ENCODE data around the gene VNN1.
"Not testable (repeated sequence)": the region's sequence is repeated elsewhere in the genome, so short reads cannot be mapped to it uniquely, and the experiment has no call there.

Gene VNN1

DNA sequence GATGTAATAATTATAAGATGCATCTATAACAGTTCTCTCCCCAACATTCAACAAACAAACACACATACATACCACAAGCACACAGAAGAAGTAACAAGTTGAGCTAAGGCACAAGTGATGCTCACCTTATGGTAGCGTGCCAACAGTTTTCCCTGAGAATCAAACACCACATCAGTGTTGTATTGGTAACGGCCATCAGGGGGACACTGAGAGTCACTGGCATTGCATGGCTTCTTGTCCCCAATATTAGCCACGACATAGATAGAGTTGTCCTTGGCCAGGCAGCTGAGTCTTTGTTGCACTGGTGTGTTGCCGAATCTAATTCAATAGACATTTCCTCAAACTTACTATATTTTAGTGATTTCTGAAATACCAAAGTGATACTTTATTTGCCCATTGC lies 14.8 kb upstream of the VNN1 start:
- Histone ChIP-seq H3K4me3 (no peak overlapping the region), H3K27ac (no peak overlapping the region)

GRCh38 chr6:132726608-132726975 lies 12.7 kb upstream of the VNN1 start:
- Histone ChIP-seq H3K4me3 (no peak overlapping the region), H3K27ac (no peak overlapping the region)

DNA sequence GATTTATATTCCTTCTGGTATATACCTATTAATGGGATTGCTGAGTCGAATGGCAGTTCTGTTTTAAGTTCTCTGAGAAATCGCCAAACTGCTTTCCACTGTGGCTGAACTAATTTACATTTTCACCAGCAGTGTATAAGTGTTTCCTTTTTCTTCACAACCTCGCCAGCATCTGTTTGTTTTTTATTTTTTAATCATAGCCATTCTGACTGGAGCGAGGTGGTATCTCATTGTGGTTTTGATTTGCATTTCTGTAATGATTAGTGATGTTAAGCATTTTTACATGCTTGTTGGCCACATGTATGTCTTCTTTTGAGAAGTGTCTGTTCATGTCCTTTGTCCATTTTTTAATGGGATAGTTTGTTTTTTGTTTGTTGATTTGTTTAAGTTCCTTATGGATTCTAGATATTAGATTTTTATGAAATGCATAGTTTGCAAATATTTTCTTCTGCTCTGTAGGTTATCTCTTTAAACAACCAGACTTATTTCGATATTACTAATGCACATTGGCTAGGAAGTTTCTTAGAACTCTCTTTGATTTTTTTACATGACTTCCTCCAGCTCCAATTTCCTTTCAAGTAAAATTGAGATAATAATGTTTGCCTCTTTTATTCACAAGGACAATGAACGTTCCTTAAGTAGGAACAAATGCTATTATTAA lies 12.2 kb upstream of the VNN1 start:
- Histone ChIP-seq H3K27ac (no peak overlapping the region), H3K4me3 (no peak overlapping the region)

DNA sequence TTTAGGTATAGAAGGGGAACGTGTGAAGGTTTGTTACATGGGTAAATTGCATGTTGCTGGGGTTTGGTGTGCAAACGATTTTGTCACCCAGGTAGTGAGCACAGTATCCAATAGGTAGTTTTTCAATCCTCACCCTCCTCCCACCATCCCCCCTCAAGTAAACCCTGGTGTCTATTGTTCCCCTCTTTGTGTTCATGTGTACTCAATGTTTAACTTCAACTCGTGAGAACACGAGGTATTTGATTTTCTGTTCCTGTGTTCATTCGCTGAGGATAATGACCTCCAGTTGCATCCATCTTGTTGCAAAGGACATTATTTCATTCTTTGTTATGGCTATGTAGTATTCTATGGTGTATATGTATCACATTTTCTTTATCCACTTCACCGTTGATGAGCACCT lies 11.6 kb upstream of the VNN1 start:
- H3K4me3 ChIP-seq: no peak overlapping the region
- no peak overlapping the region for H3K27ac ChIP-seq

- H3K27ac ChIP-seq: no peak overlapping the region
- H3K4me3 ChIP-seq: no peak overlapping the region
These were observed 6.0 kb upstream of the VNN1 start for GRCh38 chr6:132719736-132720448.

- no peak overlapping the region for H3K4me3 ChIP-seq
- H3K27ac ChIP-seq: no peak overlapping the region
These were observed 2.2 kb upstream of the VNN1 start for GRCh38 chr6:132715881-132716637.

- H3K4me3 ChIP-seq: no peak overlapping the region
- no peak overlapping the region for H3K27ac ChIP-seq
These were observed 1.3 kb upstream of the VNN1 start for GRCh38 chr6:132715204-132715603.

- H3K4me3 ChIP-seq: no peak overlapping the region
- H3K27ac ChIP-seq: peak overlapping the region in 3 of 21 experiments; percentile 35 to 53 (median 41)
These were observed 305 bp upstream of the VNN1 start for GRCh38 chr6:132714160-132714559.

- H3K4me3 ChIP-seq: no peak overlapping the region
- no peak overlapping the region for H3K27ac ChIP-seq
These were observed 1.5 kb downstream of the VNN1 start for GRCh38 chr6:132712366-132712765.

DNA sequence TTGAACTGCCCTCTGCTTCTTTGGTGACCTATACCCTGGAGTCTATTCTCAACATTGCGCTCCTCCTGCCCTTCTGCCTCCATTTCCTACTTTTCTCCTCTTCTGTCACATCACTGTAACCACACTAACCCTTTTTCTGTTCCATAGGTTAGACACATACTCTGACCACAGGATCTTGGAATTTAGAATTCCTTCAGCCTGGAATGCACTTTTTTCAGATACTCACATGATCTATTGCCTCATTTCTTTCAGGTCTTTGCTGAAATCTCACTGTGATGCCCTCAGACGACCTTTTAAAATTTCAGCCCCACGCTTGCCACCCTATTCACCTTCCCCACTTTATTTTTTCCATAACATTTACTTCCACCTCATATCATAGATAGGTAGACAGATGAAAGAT lies 5.1 kb downstream of the VNN1 start:
- Histone ChIP-seq H3K4me3 (no peak overlapping the region), H3K27ac (no peak overlapping the region)

- no peak overlapping the region for H3K27ac ChIP-seq
- no peak overlapping the region for H3K4me3 ChIP-seq
These were observed 5.9 kb downstream of the VNN1 start for GRCh38 chr6:132708002-132708401.

- H3K27ac ChIP-seq, H3K4me3 ChIP-seq: not testable (repeated sequence)
These were observed 7.1 kb downstream of the VNN1 start for GRCh38 chr6:132706756-132707155.

- no peak overlapping the region for H3K4me3 ChIP-seq
- H3K27ac ChIP-seq: no peak overlapping the region
These were observed 9.9 kb downstream of the VNN1 start for GRCh38 chr6:132703936-132704335.

- Histone ChIP-seq H3K27ac (no peak overlapping the region), H3K4me3 (no peak overlapping the region)
These were observed 15.2 kb downstream of the VNN1 start for GRCh38 chr6:132698608-132699007.

GRCh38 chr6:132695773-132696172 lies 18.1 kb downstream of the VNN1 start:
- Histone ChIP-seq H3K27ac (no peak overlapping the region), H3K4me3 (no peak overlapping the region)

- H3K4me3 ChIP-seq: no peak overlapping the region
- H3K27ac ChIP-seq: no peak overlapping the region
These were observed 20.4 kb downstream of the VNN1 start for GRCh38 chr6:132693478-132693877.

GRCh38 chr6:132690678-132691077 lies 23.2 kb downstream of the VNN1 start:
- H3K27ac ChIP-seq: no peak overlapping the region
- H3K4me3 ChIP-seq: no peak overlapping the region

- H3K27ac ChIP-seq: peak overlapping the region in 2 of 21 experiments; percentile 22 to 48
- peak overlapping the region in 1 of 7 experiments; percentile 22 for H3K4me3 ChIP-seq
These were observed 26.5 kb downstream of the VNN1 start for GRCh38 chr6:132687306-132687705.

- H3K27ac ChIP-seq: peak overlapping the region in 2 of 21 experiments; percentile 22 to 48
- peak overlapping the region in 1 of 7 experiments; percentile 22 for H3K4me3 ChIP-seq
These were observed 27.3 kb downstream of the VNN1 start for GRCh38 chr6:132686531-132686930.

DNA sequence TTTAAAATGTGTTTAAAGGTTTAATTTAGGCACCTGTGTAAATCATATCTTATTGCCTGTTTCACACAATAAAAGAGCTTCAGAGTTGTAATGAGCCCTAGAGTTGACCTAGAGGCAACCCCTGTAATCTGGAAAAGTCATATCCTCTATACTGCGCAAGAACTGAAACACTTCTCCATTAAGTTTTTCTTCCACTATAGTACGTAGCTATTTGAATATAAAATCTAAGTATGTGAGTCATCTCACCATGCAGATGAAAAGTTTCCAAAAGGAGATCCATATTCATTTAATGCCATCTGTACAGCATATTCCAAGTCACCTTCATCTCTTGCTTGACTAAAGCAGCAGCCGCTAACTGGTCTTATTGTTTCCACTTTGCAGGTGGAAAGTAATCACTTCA lies 28.8 kb downstream of the VNN1 start:
- Histone ChIP-seq H3K27ac (peak overlapping the region in 1 of 21 experiments; percentile 46), H3K4me3 (no peak overlapping the region)

DNA sequence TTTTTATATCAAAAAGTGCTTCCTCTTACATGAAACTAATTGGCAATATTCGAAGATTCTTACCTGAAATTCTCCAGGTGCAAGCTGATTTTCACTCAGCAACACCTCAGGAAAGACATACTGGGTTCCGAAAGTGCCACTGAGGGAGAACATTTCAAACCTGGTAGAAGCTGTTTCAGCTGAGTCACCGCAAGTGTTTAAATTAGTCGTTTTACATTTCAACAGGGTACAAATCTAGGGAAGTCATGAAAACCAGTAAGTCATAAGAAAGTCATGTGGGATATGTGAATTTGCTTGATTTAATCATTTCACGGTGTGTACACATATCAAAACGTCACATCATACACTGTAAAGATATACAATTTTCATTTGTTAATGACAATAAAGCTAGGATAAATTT lies 29.6 kb downstream of the VNN1 start:
- H3K4me3 ChIP-seq: no peak overlapping the region

More for the DNA sequence above, 29.6 kb downstream of the VNN1 start:
- H3K27ac ChIP-seq: peak overlapping the region in 1 of 21 experiments; percentile 71

All from skin epidermis (tissue), 12 donors.